ENCODE measurements around the gene MTARC1.

DNA sequence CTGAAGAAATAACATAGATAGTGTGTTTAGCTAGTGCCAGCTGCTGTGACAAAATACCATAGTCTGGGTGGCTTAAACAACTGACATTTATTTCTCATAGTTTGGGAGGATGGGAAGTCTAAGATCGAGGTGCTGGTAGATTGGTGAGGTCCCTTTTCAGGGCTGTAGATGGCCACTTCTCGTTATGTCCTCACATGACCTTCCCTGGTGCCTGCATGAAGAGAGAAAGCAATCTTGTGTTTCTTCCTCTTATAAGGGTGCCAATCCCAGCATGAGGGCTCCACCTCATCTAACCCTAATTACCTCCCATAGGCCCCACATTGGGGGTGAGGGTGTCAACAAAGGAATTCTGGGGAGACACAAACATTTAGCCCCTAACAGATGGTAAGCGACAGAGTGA lies 29.3 kb upstream of the MTARC1 start:
- TF ChIP-seq, protein P1, sequence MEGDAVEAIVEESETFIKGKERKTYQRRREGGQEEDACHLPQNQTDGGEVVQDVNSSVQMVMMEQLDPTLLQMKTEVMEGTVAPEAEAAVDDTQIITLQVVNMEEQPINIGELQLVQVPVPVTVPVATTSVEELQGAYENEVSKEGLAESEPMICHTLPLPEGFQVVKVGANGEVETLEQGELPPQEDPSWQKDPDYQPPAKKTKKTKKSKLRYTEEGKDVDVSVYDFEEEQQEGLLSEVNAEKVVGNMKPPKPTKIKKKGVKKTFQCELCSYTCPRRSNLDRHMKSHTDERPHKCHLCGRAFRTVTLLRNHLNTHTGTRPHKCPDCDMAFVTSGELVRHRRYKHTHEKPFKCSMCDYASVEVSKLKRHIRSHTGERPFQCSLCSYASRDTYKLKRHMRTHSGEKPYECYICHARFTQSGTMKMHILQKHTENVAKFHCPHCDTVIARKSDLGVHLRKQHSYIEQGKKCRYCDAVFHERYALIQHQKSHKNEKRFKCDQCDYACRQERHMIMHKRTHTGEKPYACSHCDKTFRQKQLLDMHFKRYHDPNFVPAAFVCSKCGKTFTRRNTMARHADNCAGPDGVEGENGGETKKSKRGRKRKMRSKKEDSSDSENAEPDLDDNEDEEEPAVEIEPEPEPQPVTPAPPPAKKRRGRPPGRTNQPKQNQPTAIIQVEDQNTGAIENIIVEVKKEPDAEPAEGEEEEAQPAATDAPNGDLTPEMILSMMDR (IDR thresholded peaks at IDR 0.05), result no peak
- TF ChIP-seq POLR2AphosphoS5 (IDR thresholded peaks at IDR 0.05), result no peak

Measured in upper lobe of left lung (tissue), 4 donors.